ENCODE results near the gene BPIFB4. TPM values are rescaled to one million over a fixed set of nuclear protein-coding genes. Genes with fewer than 3 reads are reported as not detected.

BPIFB4 gene
- total and polyA plus RNA-seq, 2 experiments from 2014 or later: not detected

DNA sequence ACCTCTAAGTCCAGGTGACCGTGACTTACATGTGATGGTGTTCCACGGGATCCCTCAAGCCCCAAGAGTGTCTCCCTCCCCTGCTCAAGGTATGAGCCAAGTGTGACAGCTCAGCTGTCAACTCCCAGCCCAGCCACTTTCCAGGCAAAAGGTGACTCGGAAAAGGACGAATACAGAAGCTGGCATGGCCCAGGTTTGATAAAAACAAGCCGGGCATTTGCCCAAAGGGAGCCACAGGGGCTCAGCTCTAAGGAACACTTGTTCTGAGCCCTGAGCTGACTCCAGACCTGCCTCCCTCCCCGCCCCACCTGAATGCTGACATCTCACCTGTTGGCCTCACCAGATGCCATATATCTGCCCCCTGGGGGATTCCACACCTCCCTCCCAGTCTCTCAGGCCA is 45.6 kb downstream of the BPIFB4 start:
- Histone ChIP-seq H3K79me2 (no peaks in the 10 kb centered on the region), H3K4me2 (no peak overlapping the region), H3K27me3 (peaks cover 13% of the 10 kb centered on the region), H3K27ac (no peak overlapping the region), H4K20me1 (ENCODE audit: insufficient read depth, poor library complexity, severe bottlenecking) (no peaks in the 10 kb centered on the region), H2AFZ (no peak overlapping the region), H3K4me1 (ENCODE audit: insufficient read depth) (no peaks in the 10 kb centered on the region), H3K9me3 (ENCODE audit: low read depth) (no peaks in the 10 kb centered on the region), H3K9me2 (replicated peaks; ENCODE audit: insufficient read depth) (no peaks in the 10 kb centered on the region), H3K4me3 (no peak overlapping the region), H3K36me3 (replicated peaks; ENCODE audit: insufficient read depth, low read depth) (no peaks in the 10 kb centered on the region)
- WGBS (ENCODE audit: low lambda C conversion rate, missing lambda C conversion rate): 87% methylated on average over 6 of the region's 6 CpGs
- no peak for DNase-seq (ENCODE audit: low spot score)
- TF ChIP-seq, protein P1, sequence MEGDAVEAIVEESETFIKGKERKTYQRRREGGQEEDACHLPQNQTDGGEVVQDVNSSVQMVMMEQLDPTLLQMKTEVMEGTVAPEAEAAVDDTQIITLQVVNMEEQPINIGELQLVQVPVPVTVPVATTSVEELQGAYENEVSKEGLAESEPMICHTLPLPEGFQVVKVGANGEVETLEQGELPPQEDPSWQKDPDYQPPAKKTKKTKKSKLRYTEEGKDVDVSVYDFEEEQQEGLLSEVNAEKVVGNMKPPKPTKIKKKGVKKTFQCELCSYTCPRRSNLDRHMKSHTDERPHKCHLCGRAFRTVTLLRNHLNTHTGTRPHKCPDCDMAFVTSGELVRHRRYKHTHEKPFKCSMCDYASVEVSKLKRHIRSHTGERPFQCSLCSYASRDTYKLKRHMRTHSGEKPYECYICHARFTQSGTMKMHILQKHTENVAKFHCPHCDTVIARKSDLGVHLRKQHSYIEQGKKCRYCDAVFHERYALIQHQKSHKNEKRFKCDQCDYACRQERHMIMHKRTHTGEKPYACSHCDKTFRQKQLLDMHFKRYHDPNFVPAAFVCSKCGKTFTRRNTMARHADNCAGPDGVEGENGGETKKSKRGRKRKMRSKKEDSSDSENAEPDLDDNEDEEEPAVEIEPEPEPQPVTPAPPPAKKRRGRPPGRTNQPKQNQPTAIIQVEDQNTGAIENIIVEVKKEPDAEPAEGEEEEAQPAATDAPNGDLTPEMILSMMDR (IDR thresholded peaks at IDR 0.05; ENCODE audit: poor library complexity): no peak
- no peak for TF ChIP-seq EZH2 (IDR thresholded peaks at IDR 0.05; ENCODE audit: borderline replicate concordance)
- TF ChIP-seq EZH2phosphoT487 (IDR thresholded peaks at IDR 0.05; ENCODE audit: low read depth, severe bottlenecking, unreplicated experiment): no peak

DNA sequence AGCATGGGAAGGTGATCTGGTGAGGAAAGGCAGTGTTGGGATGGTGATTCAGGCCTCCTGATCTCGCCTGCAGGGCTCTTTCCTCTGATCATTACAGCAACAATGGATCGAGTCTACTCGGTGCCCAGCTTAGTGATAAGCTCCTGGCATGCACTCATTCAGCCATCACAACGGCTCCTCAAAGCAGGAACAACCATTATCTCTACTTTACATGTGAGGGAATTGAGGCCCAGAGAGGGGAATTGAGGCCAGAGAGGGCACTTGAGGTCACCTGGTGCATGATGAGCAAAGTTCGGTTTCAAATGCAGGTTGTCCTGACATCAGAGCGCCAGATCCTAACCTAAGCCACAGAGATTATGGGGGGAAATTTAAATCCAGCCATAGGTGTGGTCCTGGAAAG is 46.5 kb downstream of the BPIFB4 start:
- Histone ChIP-seq H3K4me3 (no peak overlapping the region), H2AFZ (no peak overlapping the region), H4K20me1 (ENCODE audit: insufficient read depth, poor library complexity, severe bottlenecking) (no peaks in the 10 kb centered on the region), H3K9me2 (replicated peaks; ENCODE audit: insufficient read depth) (no peaks in the 10 kb centered on the region), H3K79me2 (no peaks in the 10 kb centered on the region), H3K9me3 (ENCODE audit: low read depth) (no peaks in the 10 kb centered on the region), H3K4me1 (ENCODE audit: insufficient read depth) (no peaks in the 10 kb centered on the region), H3K36me3 (replicated peaks; ENCODE audit: insufficient read depth, low read depth) (no peaks in the 10 kb centered on the region), H3K4me2 (no peak overlapping the region), H3K27me3 (peaks cover 13% of the 10 kb centered on the region), H3K27ac (no peak overlapping the region)
- 48% methylated on average over 6 of the region's 6 CpGs for WGBS (ENCODE audit: low lambda C conversion rate, missing lambda C conversion rate)
- DNase-seq (ENCODE audit: low spot score): no peak
- TF ChIP-seq EZH2 (IDR thresholded peaks at IDR 0.05; ENCODE audit: borderline replicate concordance): no peak
- no peak for TF ChIP-seq EZH2phosphoT487 (IDR thresholded peaks at IDR 0.05; ENCODE audit: low read depth, severe bottlenecking, unreplicated experiment)
- TF ChIP-seq, protein P1 (IDR thresholded peaks at IDR 0.05; ENCODE audit: poor library complexity): no peak

DNA sequence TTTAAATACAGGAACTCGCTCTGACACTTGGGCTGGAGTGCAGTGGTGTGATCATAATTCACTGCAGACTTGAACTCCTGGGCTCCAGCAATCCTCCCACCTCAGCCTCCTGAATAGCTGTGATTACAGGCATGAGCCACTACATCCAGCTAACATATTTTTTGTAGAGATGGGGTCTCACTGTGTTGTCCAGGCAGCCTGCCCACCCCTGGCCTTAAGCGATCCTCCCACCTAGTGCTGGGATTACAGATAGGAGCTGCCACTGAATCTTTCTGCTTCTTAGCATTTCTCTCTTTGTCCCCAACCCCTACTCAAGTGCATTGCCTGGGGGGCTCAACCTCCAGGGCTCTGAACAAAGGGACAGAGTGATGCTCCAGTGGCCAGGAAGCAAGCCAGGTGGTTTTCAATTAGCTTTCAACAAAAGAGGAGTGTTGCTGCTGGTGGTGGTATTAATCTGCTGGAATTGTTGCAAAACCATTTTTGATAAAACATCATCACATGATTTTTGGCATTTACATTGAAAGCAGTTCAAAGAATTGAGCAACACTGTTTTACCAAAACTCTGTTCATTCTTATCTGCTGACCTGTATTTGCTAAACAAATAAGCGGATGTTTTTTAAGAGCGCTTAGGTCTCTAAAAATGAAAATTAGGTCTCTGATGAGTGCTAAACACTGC is 48.1 kb downstream of the BPIFB4 start:
- 79% methylated on average over 4 of the region's 4 CpGs for WGBS (ENCODE audit: low lambda C conversion rate, missing lambda C conversion rate)
- Histone ChIP-seq H4K20me1 (ENCODE audit: insufficient read depth, poor library complexity, severe bottlenecking) (no peaks in the 10 kb centered on the region), H3K9me2 (replicated peaks; ENCODE audit: insufficient read depth) (no peaks in the 10 kb centered on the region), H3K27me3 (peaks cover 13% of the 10 kb centered on the region), H2AFZ (no peak overlapping the region), H3K4me3 (no peak overlapping the region), H3K27ac (no peak overlapping the region), H3K9me3 (ENCODE audit: low read depth) (no peaks in the 10 kb centered on the region), H3K79me2 (no peaks in the 10 kb centered on the region), H3K4me1 (ENCODE audit: insufficient read depth) (no peaks in the 10 kb centered on the region), H3K36me3 (replicated peaks; ENCODE audit: insufficient read depth, low read depth) (no peaks in the 10 kb centered on the region), H3K4me2 (no peak overlapping the region)
- no peak for DNase-seq (ENCODE audit: low spot score)
- TF ChIP-seq EZH2 (IDR thresholded peaks at IDR 0.05; ENCODE audit: borderline replicate concordance) (no peak), EZH2phosphoT487 (IDR thresholded peaks at IDR 0.05; ENCODE audit: low read depth, severe bottlenecking, unreplicated experiment) (no peak)
- TF ChIP-seq, protein P1 (IDR thresholded peaks at IDR 0.05; ENCODE audit: poor library complexity): no peak

Data from hepatocyte (in vitro differentiated cells).